ENCODE data around the gene LRRC66.

- TF ChIP-seq, protein P1, sequence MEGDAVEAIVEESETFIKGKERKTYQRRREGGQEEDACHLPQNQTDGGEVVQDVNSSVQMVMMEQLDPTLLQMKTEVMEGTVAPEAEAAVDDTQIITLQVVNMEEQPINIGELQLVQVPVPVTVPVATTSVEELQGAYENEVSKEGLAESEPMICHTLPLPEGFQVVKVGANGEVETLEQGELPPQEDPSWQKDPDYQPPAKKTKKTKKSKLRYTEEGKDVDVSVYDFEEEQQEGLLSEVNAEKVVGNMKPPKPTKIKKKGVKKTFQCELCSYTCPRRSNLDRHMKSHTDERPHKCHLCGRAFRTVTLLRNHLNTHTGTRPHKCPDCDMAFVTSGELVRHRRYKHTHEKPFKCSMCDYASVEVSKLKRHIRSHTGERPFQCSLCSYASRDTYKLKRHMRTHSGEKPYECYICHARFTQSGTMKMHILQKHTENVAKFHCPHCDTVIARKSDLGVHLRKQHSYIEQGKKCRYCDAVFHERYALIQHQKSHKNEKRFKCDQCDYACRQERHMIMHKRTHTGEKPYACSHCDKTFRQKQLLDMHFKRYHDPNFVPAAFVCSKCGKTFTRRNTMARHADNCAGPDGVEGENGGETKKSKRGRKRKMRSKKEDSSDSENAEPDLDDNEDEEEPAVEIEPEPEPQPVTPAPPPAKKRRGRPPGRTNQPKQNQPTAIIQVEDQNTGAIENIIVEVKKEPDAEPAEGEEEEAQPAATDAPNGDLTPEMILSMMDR (IDR thresholded peaks at IDR 0.05) = no peak
- TF ChIP-seq RNF2 (IDR thresholded peaks at IDR 0.05; ENCODE audit: borderline replicate concordance, low read depth) (no peak), NR3C1 (IDR thresholded peaks at IDR 0.05) (no peak), SREBF2 (IDR thresholded peaks at IDR 0.05) (no peak), CBX2 (IDR thresholded peaks at IDR 0.05; ENCODE audit: borderline replicate concordance, low read depth) (no peak), SMC3 (IDR thresholded peaks at IDR 0.05) (no peak), MAZ (IDR thresholded peaks at IDR 0.05; ENCODE audit: borderline replicate concordance, low read depth, low read length) (no peak), TP53 (CRISPR knock-in tag; IDR thresholded peaks at IDR 0.05) (no peak)
Observed at GRCh38 chr4:52057196-52057595, 37.0 kb upstream of the LRRC66 start.

All from A549 (cell line).